ENCODE results near the gene USP44. TPM values are rescaled to one million over a fixed set of nuclear protein-coding genes. Genes with fewer than 3 reads are reported as not detected.

USP44 gene
- polyA plus RNA-seq, 1 of the 3 experiments (the other 2 are of a cell fraction) = 0.07 TPM

DNA sequence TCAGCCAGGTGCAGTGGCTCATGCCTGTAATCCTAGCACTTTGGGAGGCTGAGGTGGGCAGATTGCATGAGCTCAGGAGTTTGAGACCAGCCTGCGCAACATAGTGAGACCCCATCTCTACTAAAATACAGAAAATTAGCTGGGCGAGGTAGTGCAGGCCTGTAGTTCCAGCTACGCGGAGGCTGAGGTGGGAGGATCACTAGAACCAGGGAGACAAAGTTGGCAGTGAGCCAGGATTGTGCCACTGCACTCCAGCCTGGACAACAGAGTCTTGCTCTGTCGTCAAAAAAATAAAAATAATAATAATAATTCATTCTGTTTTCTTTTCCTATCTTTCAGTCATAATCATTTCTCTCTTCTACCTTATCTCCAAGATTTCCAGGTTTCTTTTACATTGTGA is 48.6 kb upstream of the USP44 start:
- POLR2A ChIA-PET = no interaction called here
- no peaks in the 10 kb centered on the region for H3K27me3 ChIP-seq (ENCODE audit: insufficient read depth)
- no peak overlapping the region for H3K4me3 ChIP-seq (ENCODE audit: low read depth in 2 of 2, low read length in 1 of 2)
- no peaks in the 10 kb centered on the region for H3K79me2 ChIP-seq (ENCODE audit: insufficient read depth)
- no peak overlapping the region for H3K4me2 ChIP-seq
- H3K9ac ChIP-seq = no peak overlapping the region
- CTCF ChIA-PET = interaction anchor here (1.0 kb wide), 1 partner anchor 25 kb away, joined by 3 read pairs; no protein-coding TSS in a partner anchor
- H3K27ac ChIP-seq (ENCODE audit: low read depth in 2 of 2, low read length in 1 of 2) = no peak overlapping the region
- TF ChIP-seq, protein P1, sequence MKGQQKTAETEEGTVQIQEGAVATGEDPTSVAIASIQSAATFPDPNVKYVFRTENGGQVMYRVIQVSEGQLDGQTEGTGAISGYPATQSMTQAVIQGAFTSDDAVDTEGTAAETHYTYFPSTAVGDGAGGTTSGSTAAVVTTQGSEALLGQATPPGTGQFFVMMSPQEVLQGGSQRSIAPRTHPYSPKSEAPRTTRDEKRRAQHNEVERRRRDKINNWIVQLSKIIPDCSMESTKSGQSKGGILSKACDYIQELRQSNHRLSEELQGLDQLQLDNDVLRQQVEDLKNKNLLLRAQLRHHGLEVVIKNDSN (IDR thresholded peaks at IDR 0.05; ENCODE audit: borderline replicate concordance, low read depth) = no peak
- TF ChIP-seq CHD2 (IDR thresholded peaks at IDR 0.05; ENCODE audit: low read length, partially characterized antibody) = no peak
- no peak for TF ChIP-seq YY1 (IDR thresholded peaks at IDR 0.05; ENCODE audit: low read depth)
- TF ChIP-seq, protein P2, sequence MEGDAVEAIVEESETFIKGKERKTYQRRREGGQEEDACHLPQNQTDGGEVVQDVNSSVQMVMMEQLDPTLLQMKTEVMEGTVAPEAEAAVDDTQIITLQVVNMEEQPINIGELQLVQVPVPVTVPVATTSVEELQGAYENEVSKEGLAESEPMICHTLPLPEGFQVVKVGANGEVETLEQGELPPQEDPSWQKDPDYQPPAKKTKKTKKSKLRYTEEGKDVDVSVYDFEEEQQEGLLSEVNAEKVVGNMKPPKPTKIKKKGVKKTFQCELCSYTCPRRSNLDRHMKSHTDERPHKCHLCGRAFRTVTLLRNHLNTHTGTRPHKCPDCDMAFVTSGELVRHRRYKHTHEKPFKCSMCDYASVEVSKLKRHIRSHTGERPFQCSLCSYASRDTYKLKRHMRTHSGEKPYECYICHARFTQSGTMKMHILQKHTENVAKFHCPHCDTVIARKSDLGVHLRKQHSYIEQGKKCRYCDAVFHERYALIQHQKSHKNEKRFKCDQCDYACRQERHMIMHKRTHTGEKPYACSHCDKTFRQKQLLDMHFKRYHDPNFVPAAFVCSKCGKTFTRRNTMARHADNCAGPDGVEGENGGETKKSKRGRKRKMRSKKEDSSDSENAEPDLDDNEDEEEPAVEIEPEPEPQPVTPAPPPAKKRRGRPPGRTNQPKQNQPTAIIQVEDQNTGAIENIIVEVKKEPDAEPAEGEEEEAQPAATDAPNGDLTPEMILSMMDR (IDR thresholded peaks at IDR 0.05) = no peak
- TF ChIP-seq MXI1 (IDR thresholded peaks at IDR 0.05; ENCODE audit: low read depth, low read length) = no peak
- no peak for TF ChIP-seq SMC3 (IDR thresholded peaks at IDR 0.05; ENCODE audit: low read depth, low read length)
- TF ChIP-seq EP300 (IDR thresholded peaks at IDR 0.05; ENCODE audit: borderline replicate concordance in 1 of 2, low read depth in 1 of 2, low read length in 1 of 2) = no peak
- TF ChIP-seq FOSL2 (IDR thresholded peaks at IDR 0.05; ENCODE audit: borderline replicate concordance, low read depth) = no peak
- no peak for TF ChIP-seq GATA2 (CRISPR knock-in tag; IDR thresholded peaks at IDR 0.05)
- TF ChIP-seq, protein P3, sequence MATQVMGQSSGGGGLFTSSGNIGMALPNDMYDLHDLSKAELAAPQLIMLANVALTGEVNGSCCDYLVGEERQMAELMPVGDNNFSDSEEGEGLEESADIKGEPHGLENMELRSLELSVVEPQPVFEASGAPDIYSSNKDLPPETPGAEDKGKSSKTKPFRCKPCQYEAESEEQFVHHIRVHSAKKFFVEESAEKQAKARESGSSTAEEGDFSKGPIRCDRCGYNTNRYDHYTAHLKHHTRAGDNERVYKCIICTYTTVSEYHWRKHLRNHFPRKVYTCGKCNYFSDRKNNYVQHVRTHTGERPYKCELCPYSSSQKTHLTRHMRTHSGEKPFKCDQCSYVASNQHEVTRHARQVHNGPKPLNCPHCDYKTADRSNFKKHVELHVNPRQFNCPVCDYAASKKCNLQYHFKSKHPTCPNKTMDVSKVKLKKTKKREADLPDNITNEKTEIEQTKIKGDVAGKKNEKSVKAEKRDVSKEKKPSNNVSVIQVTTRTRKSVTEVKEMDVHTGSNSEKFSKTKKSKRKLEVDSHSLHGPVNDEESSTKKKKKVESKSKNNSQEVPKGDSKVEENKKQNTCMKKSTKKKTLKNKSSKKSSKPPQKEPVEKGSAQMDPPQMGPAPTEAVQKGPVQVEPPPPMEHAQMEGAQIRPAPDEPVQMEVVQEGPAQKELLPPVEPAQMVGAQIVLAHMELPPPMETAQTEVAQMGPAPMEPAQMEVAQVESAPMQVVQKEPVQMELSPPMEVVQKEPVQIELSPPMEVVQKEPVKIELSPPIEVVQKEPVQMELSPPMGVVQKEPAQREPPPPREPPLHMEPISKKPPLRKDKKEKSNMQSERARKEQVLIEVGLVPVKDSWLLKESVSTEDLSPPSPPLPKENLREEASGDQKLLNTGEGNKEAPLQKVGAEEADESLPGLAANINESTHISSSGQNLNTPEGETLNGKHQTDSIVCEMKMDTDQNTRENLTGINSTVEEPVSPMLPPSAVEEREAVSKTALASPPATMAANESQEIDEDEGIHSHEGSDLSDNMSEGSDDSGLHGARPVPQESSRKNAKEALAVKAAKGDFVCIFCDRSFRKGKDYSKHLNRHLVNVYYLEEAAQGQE (IDR thresholded peaks at IDR 0.05; ENCODE audit: low read depth, low read length) = no peak
- TF ChIP-seq RAD21 (IDR thresholded peaks at IDR 0.05; ENCODE audit: low read length) = no peak
- TF ChIP-seq RFX5 (IDR thresholded peaks at IDR 0.05; ENCODE audit: low read length) = no peak
- TF ChIP-seq, protein P4, sequence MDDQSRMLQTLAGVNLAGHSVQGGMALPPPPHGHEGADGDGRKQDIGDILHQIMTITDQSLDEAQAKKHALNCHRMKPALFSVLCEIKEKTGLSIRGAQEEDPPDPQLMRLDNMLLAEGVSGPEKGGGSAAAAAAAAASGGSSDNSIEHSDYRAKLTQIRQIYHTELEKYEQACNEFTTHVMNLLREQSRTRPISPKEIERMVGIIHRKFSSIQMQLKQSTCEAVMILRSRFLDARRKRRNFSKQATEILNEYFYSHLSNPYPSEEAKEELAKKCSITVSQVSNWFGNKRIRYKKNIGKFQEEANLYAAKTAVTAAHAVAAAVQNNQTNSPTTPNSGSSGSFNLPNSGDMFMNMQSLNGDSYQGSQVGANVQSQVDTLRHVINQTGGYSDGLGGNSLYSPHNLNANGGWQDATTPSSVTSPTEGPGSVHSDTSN (IDR thresholded peaks at IDR 0.05) = no peak
- TF ChIP-seq ELF1 (IDR thresholded peaks at IDR 0.05) = no peak
- TF ChIP-seq FOXM1 (IDR thresholded peaks at IDR 0.05; ENCODE audit: low read depth) = no peak
- no peak for TF ChIP-seq EZH2phosphoT487 (IDR thresholded peaks at IDR 0.05; ENCODE audit: borderline replicate concordance, low read depth)
- H2AFZ ChIP-seq (ENCODE audit: low read depth) = no peak overlapping the region
- H4K20me1 ChIP-seq (ENCODE audit: insufficient read depth) = no peaks in the 10 kb centered on the region
- H3K9me2 ChIP-seq = no peaks in the 10 kb centered on the region
- DNase-seq = no peak
- no peaks in the 10 kb centered on the region for H3K36me3 ChIP-seq (replicated peaks in 1 of 2; ENCODE audit: control insufficient read depth in 1 of 2, insufficient read depth in 2 of 2, low read length in 1 of 2)
- no peaks in the 10 kb centered on the region for H3F3A ChIP-seq (replicated peaks; ENCODE audit: insufficient read depth)
- no peaks in the 10 kb centered on the region for H3K9me3 ChIP-seq
- H3K4me1 ChIP-seq (ENCODE audit: control insufficient read depth in 1 of 2, insufficient read depth in 2 of 2, low read depth in 1 of 2, low read length in 1 of 2) = no peaks in the 10 kb centered on the region
- WGBS (ENCODE audit: low lambda C conversion rate) = 83% methylated on average over 5 of the region's 5 CpGs
